A549 (cell line): ENCODE measurements around the gene CACNG7. TPM values are rescaled to one million over a fixed set of nuclear protein-coding genes. Genes with fewer than 3 reads are reported as not detected.
A peak's percentile ranks its signal among the peaks of the same experiment; 100 is the strongest.

Source experiments
- ATAC-seq, 2 experiments: fragments of 200-7000 bp in 1 of 2; fragments of >200 bp in 1 of 2; cut with Nextera tagmentation in 1 of 2; cut with Tn5 transposase in 1 of 2; 3 replicates each; pipeline versions ENCODE4 v1.8.0 to v1.9.1; 2018 to 2020; ENCODE audit warnings: mild to moderate bottlenecking in 1 of 2, moderate library complexity in 1 of 2
- CTCF ChIA-PET: fragments of 300-600 bp; sonication (Branson Sonifier 250); formaldehyde crosslinking; extraction: SDS; loops from one replicate; lab custom pipeline; 2021; ENCODE audit warnings: antibody characterized with exemption, inconsistent platforms; lab: Yijun Ruan, JAX
- POLR2A ChIA-PET: fragments of 350-600 bp; formaldehyde crosslinking; extraction: SDS; loops from one replicate; lab custom pipeline; 2021; ENCODE audit warnings: antibody characterized with exemption, inconsistent platforms; lab: Yijun Ruan, JAX
- DNase-seq, 2 experiments: peaks; one replicate each; pipeline versions ENCODE4 v3.0.0 to v3.0.0-alpha.2; 2011 to 2016; ENCODE audit warnings: low read depth in 1 of 2, low spot score in 1 of 2
- FAIRE-seq: peaks from 2 replicates; lab custom pipeline; 2011; peaks lifted over from hg19 to GRCh38; lab: Jason Lieb, UNC
- H3K27ac ChIP-seq, 2 experiments: fragments of >200 bp; sonication (Bioruptor Twin); formaldehyde crosslinking; 3 replicates each; pipeline ENCODE4 v1.5.1; 2016 to 2017
- H3K4me1 ChIP-seq: fragments of >200 bp; sonication (Bioruptor Twin); formaldehyde crosslinking; 3 replicates; pipeline ENCODE4 v1.6.1; 2016
- H3K4me2 ChIP-seq: fragments of >200 bp; sonication (Bioruptor Twin); formaldehyde crosslinking; 3 replicates; pipeline ENCODE4 v1.6.1; 2016
- H3K4me3 ChIP-seq: fragments of >200 bp; sonication (Bioruptor Twin); formaldehyde crosslinking; 3 replicates; pipeline ENCODE4 v1.5.1; 2016
- H3K9me3 ChIP-seq: fragments of >200 bp; sonication (Bioruptor Twin); formaldehyde crosslinking; 3 replicates; pipeline ENCODE4 v1.6.1; 2016
- ATOH8 ChIP-seq: fragments of 250-450 bp; sonication (Bioruptor Pico); IDR thresholded peaks from 2 replicates; pipeline ENCODE4 v1.5.0; 2020; ENCODE audit warnings: low read depth, mild to moderate bottlenecking, moderate library complexity
- BCL3 ChIP-seq: fragments of >200 bp; sonication (Bioruptor Twin); formaldehyde crosslinking; IDR thresholded peaks from 3 replicates; pipeline ENCODE4 v1.6.1; 2016
- CEBPB ChIP-seq, 2 experiments: fragments of >200 bp in 1 of 2; sonication (Bioruptor Twin) in 1 of 2; formaldehyde crosslinking in 1 of 2; IDR thresholded peaks; 2 replicates each; pipeline ENCODE4 v1.6.1; 2012 to 2016
- CTCF ChIP-seq: fragments of >200 bp; sonication (Bioruptor Twin); formaldehyde crosslinking; IDR thresholded peaks from 3 replicates; pipeline ENCODE4 v1.5.1; 2016
- EHMT2 ChIP-seq: fragments of 200-600 bp; sonication (generic); IDR thresholded peaks from 2 replicates; pipeline ENCODE4 v1.6.1; 2016; ENCODE audit warnings: antibody characterized with exemption, low read depth, mild to moderate bottlenecking, moderate library complexity
- ESRRA ChIP-seq: fragments of 150-350 bp; IDR thresholded peaks from 2 replicates; pipeline ENCODE4 v1.6.1; 2014; ENCODE audit warnings: mild to moderate bottlenecking, low read length, borderline replicate concordance
- FOSL2 ChIP-seq, 2 experiments: fragments of 450-650 bp in 1 of 2; fragments of >200 bp in 1 of 2; sonication (Bioruptor Twin) in 1 of 2; formaldehyde crosslinking; IDR thresholded peaks; 2 replicates each; pipeline versions ENCODE4 v1.5.0 to v1.6.1; 2016 to 2020; ENCODE audit warnings: mild to moderate bottlenecking in 1 of 2, moderate library complexity in 1 of 2
- HEYL ChIP-seq: fragments of 250-450 bp; sonication (Bioruptor Pico); IDR thresholded peaks from 2 replicates; pipeline ENCODE4 v1.8.0; 2021; ENCODE audit warnings: mild to moderate bottlenecking, moderate library complexity
- HOXA7 ChIP-seq: fragments of 250-450 bp; sonication (Bioruptor Pico); IDR thresholded peaks from 2 replicates; pipeline ENCODE4 v1.5.0; 2020; ENCODE audit warnings: mild to moderate bottlenecking, moderate library complexity
- HOXB13 ChIP-seq: fragments of 250-450 bp; sonication (Bioruptor Pico); IDR thresholded peaks from 2 replicates; pipeline ENCODE4 v1.5.0; 2020; ENCODE audit warnings: low read depth, mild to moderate bottlenecking, moderate library complexity
- HOXB5 ChIP-seq: fragments of 250-450 bp; sonication (Bioruptor Pico); IDR thresholded peaks from 2 replicates; pipeline ENCODE4 v1.5.0; 2020; ENCODE audit warnings: mild to moderate bottlenecking, moderate library complexity
- JUN ChIP-seq, 2 experiments: fragments of >200 bp; sonication (Bioruptor Twin); formaldehyde crosslinking; IDR thresholded peaks; 2 replicates in 1 of 2; 3 replicates in 1 of 2; pipeline ENCODE4 v1.6.1; 2016 to 2017
- KDM1A ChIP-seq: fragments of 200-600 bp; sonication (generic); IDR thresholded peaks from 2 replicates; pipeline ENCODE4 v1.6.1; 2016; ENCODE audit warnings: low read depth, mild to moderate bottlenecking
- MYC ChIP-seq: IDR thresholded peaks from 2 replicates; pipeline ENCODE4 v1.6.1; 2012; ENCODE audit warnings: mild to moderate bottlenecking, inconsistent platforms, low read length, improper control_type of control experiment, borderline replicate concordance
- NR3C1 ChIP-seq: fragments of >200 bp; sonication (Bioruptor Twin); formaldehyde crosslinking; IDR thresholded peaks from 3 replicates; pipeline ENCODE4 v1.6.1; 2017
- POLR2A ChIP-seq: IDR thresholded peaks from 2 replicates; pipeline ENCODE4 v1.6.1; 2012; ENCODE audit warnings: mild to moderate bottlenecking, low read length
- RAD21 ChIP-seq, 2 experiments: fragments of >200 bp in 1 of 2; sonication (Bioruptor Twin) in 1 of 2; formaldehyde crosslinking in 1 of 2; IDR thresholded peaks in 1 of 2; conservative IDR thresholded peaks in 1 of 2; 2 replicates in 1 of 2; 3 replicates in 1 of 2; pipeline ENCODE4 v1.6.1; 2012 to 2018; ENCODE audit warnings: inconsistent platforms in 1 of 2
- RCOR1 ChIP-seq: fragments of 150-350 bp; IDR thresholded peaks from 2 replicates; pipeline ENCODE4 v1.6.1; 2014; ENCODE audit warnings: antibody characterized with exemption, low read length, low read depth
- RFX5 ChIP-seq: fragments of 450-650 bp; IDR thresholded peaks from 2 replicates; pipeline ENCODE4 v1.7.1; 2014; ENCODE audit warnings: antibody characterized with exemption, mild to moderate bottlenecking, moderate library complexity
- SMC3 ChIP-seq: fragments of >200 bp; sonication (Bioruptor Twin); formaldehyde crosslinking; IDR thresholded peaks from 3 replicates; pipeline ENCODE4 v1.6.1; 2018; ENCODE audit warnings: inconsistent platforms
- TP53 ChIP-seq: fragments of 250-450 bp; sonication (Bioruptor Pico); IDR thresholded peaks from 2 replicates; pipeline ENCODE4 v1.5.0; 2021; ENCODE audit warnings: mild to moderate bottlenecking, moderate library complexity
- ZC3H11A ChIP-seq: fragments of 450-650 bp; IDR thresholded peaks from 2 replicates; pipeline ENCODE4 v1.6.1; 2014; ENCODE audit warnings: antibody characterized with exemption, mild to moderate bottlenecking
- whole genome bisulfite sequencing: methylation state at CpG from one replicate; pipeline ENCODE4 v1.1.6; 2017; ENCODE audit errors: missing lambda C conversion rate; 5-methylcytosine and 5-hydroxymethylcytosine counted together
- polyA plus RNA-seq, 4 experiments: library from polyadenylated mRNA; depleted of rRNA in 3 of 4; stranded (reverse); fragments of >200 nt; fragmentation: RNase III in 1 of 4; extraction: RNeasy Plus Mini Kit Qiagen cat#74134 plus additional on column Dnase treatment in 1 of 4; gene quantifications; 2 replicates in 3 of 4; 3 replicates in 1 of 4; pipeline ENCODE4 v1.2.3, GENCODE V29; 2011 to 2017
- TF ChIP-seq, protein P1 (sequence below): fragments of 250-450 bp; sonication (Bioruptor Pico); IDR thresholded peaks from 2 replicates; pipeline ENCODE4 v1.5.0; 2021; ENCODE audit warnings: mild to moderate bottlenecking, moderate library complexity, borderline replicate concordance
- TF ChIP-seq, protein P2 (sequence below): IDR thresholded peaks from 2 replicates; pipeline ENCODE4 v1.6.1; 2012; ENCODE audit warnings: low read depth, borderline replicate concordance
- TF ChIP-seq, protein P3 (sequence below): IDR thresholded peaks from 2 replicates; pipeline ENCODE4 v1.6.1; 2012

The CACNG7 gene
- polyA plus RNA-seq, 2 of the 4 experiments (the other 2 are of a cell fraction) = 7.6 to 11.5 TPM

GRCh38 chr19:53865523-53865917 lies 43.6 kb upstream of the CACNG7 start:
- CTCF ChIA-PET = interaction anchor here (0.8 to 3.9 kb wide), 13 partner anchors 13 to 165 kb away, joined by 3 to 27 read pairs (median 4); no protein-coding TSS in a partner anchor
- peak overlapping the region; percentile 93 for H3K4me2 ChIP-seq
- H3K4me1 ChIP-seq = peaks cover 32% of the 10 kb centered on the region
- ATAC-seq (peak; percentile 8 to 19; a peak in 4 of 6 replicates), FAIRE-seq (no peak), DNase-seq (peak in 1 of 2 experiments; percentile 43)
- TF ChIP-seq TP53 (CRISPR knock-in tag) (peak; percentile 71; the same call in 1 of the 2 replicates), FOSL2 (IDR thresholded peaks at IDR 0.05) (no peak), FOSL2 (CRISPR knock-in tag; IDR thresholded peaks at IDR 0.05) (no peak), HOXB13 (CRISPR knock-in tag) (peak; percentile 46; the same call in 1 of the 2 replicates), RAD21 (conservative IDR thresholded peaks at IDR 0.05 in 1 of 2, IDR thresholded peaks at IDR 0.05 in 1 of 2) (0 out of 5 replicates have a peak, but pooled peaks of 1 of the 2 experiments have one; percentile 13), BCL3 (no peak), HOXB5 (0 out of 2 replicates have a peak, but pooled peaks have one; percentile 62)
- TF ChIP-seq, protein P1, sequence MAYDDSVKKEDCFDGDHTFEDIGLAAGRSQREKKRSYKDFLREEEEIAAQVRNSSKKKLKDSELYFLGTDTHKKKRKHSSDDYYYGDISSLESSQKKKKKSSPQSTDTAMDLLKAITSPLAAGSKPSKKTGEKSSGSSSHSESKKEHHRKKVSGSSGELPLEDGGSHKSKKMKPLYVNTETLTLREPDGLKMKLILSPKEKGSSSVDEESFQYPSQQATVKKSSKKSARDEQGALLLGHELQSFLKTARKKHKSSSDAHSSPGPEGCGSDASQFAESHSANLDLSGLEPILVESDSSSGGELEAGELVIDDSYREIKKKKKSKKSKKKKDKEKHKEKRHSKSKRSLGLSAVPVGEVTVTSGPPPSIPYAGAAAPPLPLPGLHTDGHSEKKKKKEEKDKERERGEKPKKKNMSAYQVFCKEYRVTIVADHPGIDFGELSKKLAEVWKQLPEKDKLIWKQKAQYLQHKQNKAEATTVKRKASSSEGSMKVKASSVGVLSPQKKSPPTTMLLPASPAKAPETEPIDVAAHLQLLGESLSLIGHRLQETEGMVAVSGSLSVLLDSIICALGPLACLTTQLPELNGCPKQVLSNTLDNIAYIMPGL (CRISPR knock-in tag) = peak; percentile 76; the same call in 1 of the 2 replicates
- peak overlapping the region; percentile 69 for H3K4me3 ChIP-seq
- no peaks in the 10 kb centered on the region for H3K9me3 ChIP-seq
- POLR2A ChIA-PET = interaction anchor here (0.6 to 4.2 kb wide), 17 partner anchors 9 to 583 kb away, joined by 3 to 54 read pairs (median 4); partner anchors contain the start of genes CNOT3, LENG8 and MBOAT7
- peak overlapping the region; percentile 94 for H3K27ac ChIP-seq
- WGBS = under 1% methylated on average over 9 of the region's 9 CpGs

DNA sequence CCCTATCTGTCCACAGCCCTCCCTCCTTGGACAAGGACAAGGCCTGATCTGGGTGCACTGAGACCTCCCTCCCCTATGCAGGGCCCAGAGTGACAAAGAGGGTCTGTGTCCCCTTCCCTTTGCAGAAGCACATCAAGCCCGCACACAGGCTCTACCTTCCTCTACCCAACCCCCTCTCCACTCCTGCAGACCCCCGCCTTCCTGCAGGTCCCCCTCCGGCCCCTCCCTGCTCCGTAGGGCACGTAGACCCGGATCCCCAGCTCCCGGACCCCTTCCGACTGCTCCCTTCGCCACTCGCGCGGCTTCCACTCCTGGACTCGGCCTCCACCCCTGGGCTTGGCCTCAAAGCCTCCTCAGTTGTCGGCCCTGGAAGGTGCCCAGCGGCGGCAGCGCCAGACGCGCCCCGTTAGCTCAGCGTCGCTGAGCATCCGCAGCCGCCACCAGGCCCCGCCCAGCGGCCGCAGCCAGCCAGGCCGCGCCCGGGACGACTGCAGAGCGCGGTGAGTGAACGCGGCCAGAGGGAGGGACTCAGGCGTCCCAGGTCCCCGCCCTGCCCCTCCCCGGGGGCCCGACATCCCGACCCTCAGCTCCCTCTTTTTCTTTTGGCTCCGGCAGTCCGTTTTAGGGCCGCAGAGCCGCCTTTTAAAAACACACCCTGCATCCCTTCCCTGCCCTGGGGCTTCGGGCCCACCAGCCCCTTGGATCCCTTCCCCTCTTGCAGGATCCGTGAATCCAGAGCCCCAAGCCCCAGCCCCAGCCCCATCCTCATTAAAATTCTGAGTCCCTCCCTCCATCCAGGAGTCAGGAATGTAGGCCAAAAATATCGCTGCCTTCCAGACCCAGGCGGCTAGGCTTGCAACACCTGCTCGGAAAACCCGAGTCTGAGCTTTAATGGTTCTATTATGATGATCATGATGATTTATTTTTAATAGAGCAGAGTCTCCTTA lies 42.9 kb upstream of the CACNG7 start:
- Histone ChIP-seq H3K4me3 (peak overlapping the region; percentile 69), H3K4me2 (peak overlapping the region; percentile 93), H3K9me3 (no peaks in the 10 kb centered on the region), H3K27ac (peak overlapping the region; percentile 94), H3K4me1 (peaks cover 34% of the 10 kb centered on the region)
- ChIA-PET POLR2A (interaction anchor here (0.6 to 4.2 kb wide), 20 partner anchors 10 to 583 kb away, joined by 3 to 54 read pairs (median 4); partner anchors contain the start of genes CNOT3, LENG8, MBOAT7 and PRKCG), CTCF (interaction anchor here (0.8 to 3.6 kb wide), 14 partner anchors 9 to 164 kb away, joined by 3 to 22 read pairs (median 4); partner anchors contain the start of gene PRKCG)
- DNase-seq = peak; percentile 78 to 92
- peak; percentile 46 to 57 for ATAC-seq
- peak; percentile 59 for FAIRE-seq
- WGBS = 2% methylated on average over 48 of the region's 50 CpGs
- peak; percentile 79 for TF ChIP-seq POLR2A
- peak; percentile 93 for TF ChIP-seq HOXA7 (CRISPR knock-in tag)
- no peak for TF ChIP-seq NR3C1
- no peak for TF ChIP-seq SMC3
- no peak for TF ChIP-seq RFX5
- TF ChIP-seq HOXB13 (CRISPR knock-in tag) = no peak
- no peak for TF ChIP-seq RCOR1
- TF ChIP-seq MYC = no peak
- no peak for TF ChIP-seq KDM1A
- TF ChIP-seq RAD21 (conservative IDR thresholded peaks at IDR 0.05 in 1 of 2, IDR thresholded peaks at IDR 0.05 in 1 of 2) = no peak
- TF ChIP-seq, protein P2, sequence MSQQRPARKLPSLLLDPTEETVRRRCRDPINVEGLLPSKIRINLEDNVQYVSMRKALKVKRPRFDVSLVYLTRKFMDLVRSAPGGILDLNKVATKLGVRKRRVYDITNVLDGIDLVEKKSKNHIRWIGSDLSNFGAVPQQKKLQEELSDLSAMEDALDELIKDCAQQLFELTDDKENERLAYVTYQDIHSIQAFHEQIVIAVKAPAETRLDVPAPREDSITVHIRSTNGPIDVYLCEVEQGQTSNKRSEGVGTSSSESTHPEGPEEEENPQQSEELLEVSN = peak; percentile 70
- TF ChIP-seq JUN (IDR thresholded peaks at IDR 0.05) = peak; percentile 75 to 81
- no peak for TF ChIP-seq ESRRA
- no peak for TF ChIP-seq ATOH8
- no peak for TF ChIP-seq ZC3H11A
- TF ChIP-seq HEYL = no peak
- peak; percentile 95 for TF ChIP-seq TP53 (CRISPR knock-in tag)
- TF ChIP-seq CEBPB (IDR thresholded peaks at IDR 0.05) = peak in 1 of 2 experiments; percentile 29; a peak in 1 of 4 replicates
- TF ChIP-seq EHMT2 = no peak
- no peak for TF ChIP-seq CTCF
- TF ChIP-seq, protein P3, sequence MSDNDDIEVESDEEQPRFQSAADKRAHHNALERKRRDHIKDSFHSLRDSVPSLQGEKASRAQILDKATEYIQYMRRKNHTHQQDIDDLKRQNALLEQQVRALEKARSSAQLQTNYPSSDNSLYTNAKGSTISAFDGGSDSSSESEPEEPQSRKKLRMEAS = peak; percentile 61
